B cell (primary cell): ENCODE results near the gene CALML5. TPM values are rescaled to one million over a fixed set of nuclear protein-coding genes. Genes with fewer than 3 reads are reported as not detected.

ENCODE experiments used
- ATAC-seq: fragments of 200-7000 bp; cut with Tn5 transposase; one replicate; pipeline ENCODE4 v1.10.0; 2021; ENCODE audit warnings: low read depth, mild to moderate bottlenecking, moderate number of reproducible peaks, moderate library complexity
- CTCF ChIA-PET: fragments of 350-600 bp; sonication (Branson Sonifier 250); formaldehyde crosslinking; loops from one replicate; lab custom pipeline; 2021; ENCODE audit warnings: antibody characterized with exemption, inconsistent platforms; lab: Charles Lee
- POLR2A ChIA-PET: fragments of 350-600 bp; sonication (Branson Sonifier 250); formaldehyde crosslinking; loops from one replicate; lab custom pipeline; 2021; ENCODE audit warnings: antibody characterized with exemption; lab: Charles Lee
- DNase-seq: peaks from one replicate; pipeline ENCODE4 v3.0.0; 2013
- H2AFZ ChIP-seq: 2 replicates; pipeline ENCODE4 v1.6.1; 2012; ENCODE audit warnings: mild to moderate bottlenecking, low read depth, low read length; ENCODE audit not compliant: insufficient read depth, poor library complexity, severe bottlenecking
- H3K27ac ChIP-seq, 2 donors: 1 replicate in 1 of 2; 2 replicates in 1 of 2; pipeline ENCODE4 v1.5.1; 2012 to 2013; ENCODE audit warnings: low read length in 2 of 2, mild to moderate bottlenecking in 2 of 2, moderate library complexity in 1 of 2
- H3K27me3 ChIP-seq, 4 experiments: fragments of 200-600 bp in 1 of 4; sonication (generic) in 1 of 4; replicated peaks in 1 of 4; 1 replicate in 2 of 4; 2 replicates in 2 of 4; pipeline versions ENCODE4 v1.6.1 to v1.7.0; 2013 to 2016; ENCODE audit warnings: low read length in 3 of 4, mild to moderate bottlenecking in 2 of 4, mixed read lengths in 1 of 4, moderate library complexity in 1 of 4; ENCODE audit not compliant: insufficient read depth in 4 of 4, control insufficient read depth in 3 of 4; ENCODE audit errors: control extremely low read depth in 1 of 4
- H3K36me3 ChIP-seq, 2 experiments: replicated peaks in 1 of 2; 1 replicate in 1 of 2; 2 replicates in 1 of 2; pipeline versions ENCODE4 v1.6.1 to v1.7.1; 2013; ENCODE audit warnings: low read length in 1 of 2; ENCODE audit not compliant: insufficient read depth in 2 of 2, control insufficient read depth in 1 of 2; ENCODE audit errors: control extremely low read depth in 1 of 2, extremely low read depth in 1 of 2
- H3K4me1 ChIP-seq, 2 donors: fragments of 200-600 bp in 1 of 2; sonication (generic) in 1 of 2; 1 replicate in 1 of 2; 2 replicates in 1 of 2; pipeline versions ENCODE4 v1.5.1 to v1.6.1; 2013 to 2017; ENCODE audit warnings: low read length in 2 of 2; ENCODE audit not compliant: control insufficient read depth in 2 of 2, insufficient read depth in 2 of 2
- H3K4me2 ChIP-seq: replicated peaks from 2 replicates; pipeline ENCODE3; 2012; ENCODE audit warnings: mild to moderate bottlenecking, low read depth, low read length; ENCODE audit not compliant: poor library complexity, severe bottlenecking
- H3K4me3 ChIP-seq, 5 experiments: fragments of 200-600 bp in 1 of 5; sonication (generic) in 1 of 5; 1 replicate in 3 of 5; 2 replicates in 2 of 5; pipeline versions ENCODE4 v1.5.1 to v1.7.0; 2011 to 2016; ENCODE audit warnings: low read length in 4 of 5, mild to moderate bottlenecking in 4 of 5, low read depth in 2 of 5, control low read depth in 1 of 5, moderate library complexity in 1 of 5; ENCODE audit not compliant: insufficient read depth in 1 of 5; ENCODE audit errors: control extremely low read depth in 1 of 5, extremely low read depth in 1 of 5
- H3K79me2 ChIP-seq: fragments of 200-600 bp; sonication (generic); one replicate; pipeline ENCODE4 v1.6.0; 2016; ENCODE audit warnings: low read length; ENCODE audit not compliant: control insufficient read depth, insufficient read depth
- H3K9ac ChIP-seq: fragments of 200-600 bp; sonication (generic); 2 replicates; pipeline ENCODE4 v1.6.1; 2017; ENCODE audit warnings: mild to moderate bottlenecking, low read length, moderate library complexity
- H3K9me3 ChIP-seq, 3 donors: one replicate each; pipeline versions ENCODE4 v1.6.1 to v1.7.1; 2013; ENCODE audit warnings: low read length in 2 of 3; ENCODE audit not compliant: control insufficient read depth in 2 of 3, insufficient read depth in 1 of 3; ENCODE audit errors: control extremely low read depth in 1 of 3
- H4K20me1 ChIP-seq: 2 replicates; pipeline ENCODE4 v1.6.0; 2012; ENCODE audit warnings: mild to moderate bottlenecking, low read length; ENCODE audit not compliant: insufficient read depth, control insufficient read depth, poor library complexity, severe bottlenecking
- H3K27ac Mint-ChIP-seq: one replicate; pipeline ENCODE4 v1.8.0; 2021; ENCODE audit warnings: mixed read lengths
- H3K27me3 Mint-ChIP-seq: one replicate; pipeline ENCODE4 v1.8.0; 2021; ENCODE audit warnings: mixed read lengths
- H3K4me1 Mint-ChIP-seq: one replicate; pipeline ENCODE4 v1.8.0; 2021; ENCODE audit warnings: mixed read lengths
- H3K4me3 Mint-ChIP-seq: one replicate; pipeline ENCODE4 v1.8.0; 2021; ENCODE audit warnings: mixed read lengths
- H3K9me3 Mint-ChIP-seq: one replicate; pipeline ENCODE4 v1.8.0; 2022; ENCODE audit warnings: mixed read lengths; ENCODE audit not compliant: insufficient read depth
- CTCF ChIP-seq: fragments of 200-600 bp; IDR thresholded peaks from one replicate; pipeline ENCODE4 v1.8.0; 2022; ENCODE audit warnings: antibody characterized with exemption, mild to moderate bottlenecking
- EZH2 ChIP-seq: IDR thresholded peaks from 2 replicates; pipeline ENCODE4 v1.6.1; 2012; ENCODE audit warnings: borderline replicate concordance, low read depth, mild to moderate bottlenecking, moderate library complexity, low read length; ENCODE audit not compliant: insufficient read depth, poor library complexity, severe bottlenecking
- WGBS: methylation state at CpG from one replicate; pipeline ENCODE4 v1.1.5; 2013; ENCODE audit warnings: missing lambda C conversion rate; ENCODE audit not compliant: insufficient coverage; 5-methylcytosine and 5-hydroxymethylcytosine counted together
- intact Hi-C: fragments of 100-400 bp; cut with micrococcal nuclease; formaldehyde crosslinking; loops from one replicate; pipeline ENCODE4 v1.10.0; 2022
- polyA plus RNA-seq: library from polyadenylated mRNA; depleted of rRNA; stranded (reverse); fragments of >200 nt; gene quantifications from 2 replicates; pipeline ENCODE4 v1.2.3, GENCODE V29; 2012
- total RNA-seq, 2 donors: library from RNA; stranded (reverse); fragments of 120-200 nt in 1 of 2; gene quantifications; 1 replicate in 1 of 2; 2 replicates in 1 of 2; pipeline versions ENCODE4 v1.2.3 to v1.2.4, GENCODE V29; 2013 to 2022

The CALML5 gene
- total and polyA plus RNA-seq, 2 donors (not counting 1 experiment from before 2014, with no cell fraction given), result not detected

GRCh38 chr10:5523796-5524574 is 24.6 kb upstream of the CALML5 start:
- Histone ChIP-seq H3K9ac (no peak overlapping the region), H3K79me2 (no peaks in the 10 kb centered on the region), H3K27ac (no peak overlapping the region), H3K4me2 (no peak overlapping the region), H2AFZ (no peak overlapping the region), H4K20me1 (no peaks in the 10 kb centered on the region), H3K36me3 (no peaks in the 10 kb centered on the region), H3K9me3 (no peaks in the 10 kb centered on the region), H3K4me3 (no peak overlapping the region), H3K4me1 (no peaks in the 10 kb centered on the region), H3K27me3 (no peaks in the 10 kb centered on the region)
- H3K4me1 Mint-ChIP-seq, result no peaks in the 10 kb centered on the region
- no peak overlapping the region for H3K27ac Mint-ChIP-seq
- CTCF ChIA-PET, result interaction anchor here (0.5 kb wide), 1 partner anchor 15 kb away, joined by 3 read pairs; no protein-coding TSS in a partner anchor
- TF ChIP-seq EZH2 (no peak), CTCF (no peak)
- peaks cover 10% of the 10 kb centered on the region for H3K27me3 Mint-ChIP-seq
- no peak overlapping the region for H3K4me3 Mint-ChIP-seq
- H3K9me3 Mint-ChIP-seq, result no peaks in the 10 kb centered on the region
- intact Hi-C loops, result no loop called here
- POLR2A ChIA-PET, result no interaction called here
- ATAC-seq (no peak), DNase-seq (no peak)
- WGBS, result 74% methylated on average over 5 of the region's 11 CpGs

GRCh38 chr10:5522913-5523560 is 23.7 kb upstream of the CALML5 start:
- no peak overlapping the region for H3K27ac Mint-ChIP-seq

More at GRCh38 chr10:5522913-5523560, 23.7 kb upstream of the CALML5 start:
- H3K36me3 ChIP-seq, result no peaks in the 10 kb centered on the region
- ChIA-PET CTCF (no interaction called here), POLR2A (no interaction called here)
- no peak overlapping the region for H3K4me3 ChIP-seq
- H4K20me1 ChIP-seq, result no peaks in the 10 kb centered on the region
- no peaks in the 10 kb centered on the region for H3K4me1 Mint-ChIP-seq
- no peak for ATAC-seq
- H3K27me3 Mint-ChIP-seq, result peaks cover 13% of the 10 kb centered on the region
- no peaks in the 10 kb centered on the region for H3K9me3 ChIP-seq
- no peaks in the 10 kb centered on the region for H3K9me3 Mint-ChIP-seq
- no peak overlapping the region for H3K4me2 ChIP-seq
- TF ChIP-seq CTCF (no peak), EZH2 (no peak)
- H3K27ac ChIP-seq, result no peak overlapping the region
- H3K79me2 ChIP-seq, result no peaks in the 10 kb centered on the region
- H3K4me1 ChIP-seq, result no peaks in the 10 kb centered on the region
- no peaks in the 10 kb centered on the region for H3K27me3 ChIP-seq
- DNase-seq, result no peak
- no peak overlapping the region for H3K4me3 Mint-ChIP-seq
- 73% methylated on average over 3 of the region's 7 CpGs for WGBS
- no peak overlapping the region for H3K9ac ChIP-seq
- intact Hi-C loops, result no loop called here
- no peak overlapping the region for H2AFZ ChIP-seq
